Activated gamma-delta T cell treated with Interleukin-2 at 50 U/mL for 16 hours (primary cell): ENCODE results near the gene NUP50.
A peak's percentile ranks its signal among the peaks of the same experiment; 100 is the strongest.

Experiments used
- DNase-seq: peaks from one replicate; pipeline ENCODE4 v3.0.0-alpha.2; 2020

Gene NUP50

DNA sequence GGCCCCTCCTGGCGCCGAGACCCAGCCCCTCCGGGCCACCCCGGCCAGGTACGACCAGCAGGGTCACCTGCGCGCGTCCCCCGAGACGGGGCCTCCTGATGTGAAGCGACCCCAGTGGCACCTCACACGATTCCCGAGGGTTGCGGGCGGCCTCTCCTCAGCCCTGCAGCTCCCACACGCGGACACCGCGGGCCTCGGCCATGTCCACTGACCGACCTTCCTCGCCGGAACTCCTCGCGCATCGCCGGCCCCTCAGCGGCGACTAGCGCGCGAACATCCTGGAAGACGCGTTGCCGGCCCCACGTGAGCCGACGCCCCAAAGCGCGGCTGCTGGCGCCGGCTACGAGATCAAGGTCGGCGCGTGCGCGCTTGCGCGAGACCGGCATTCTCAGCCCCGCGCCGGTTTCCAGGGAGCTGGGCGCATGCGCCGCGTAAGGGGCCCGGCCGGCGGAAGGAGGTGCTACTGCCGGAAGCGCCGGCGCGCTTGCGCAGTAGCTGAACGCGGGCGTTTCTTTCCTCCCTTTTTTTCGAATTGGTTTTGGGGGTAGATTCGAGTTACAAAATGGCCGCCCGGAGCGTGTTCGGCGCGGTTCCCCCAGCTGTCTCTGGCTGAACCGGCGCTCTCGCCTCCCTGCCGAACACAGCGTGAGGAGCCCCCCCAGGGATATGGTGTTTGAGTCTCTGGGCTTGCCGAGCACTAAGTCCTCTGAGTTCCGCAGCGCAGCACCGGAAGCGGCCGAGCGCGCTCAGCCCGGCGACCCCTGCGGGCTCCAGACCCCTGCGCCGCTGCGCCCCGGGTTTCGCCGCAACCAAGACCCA lies at the start of gene NUP50:
Gene NUP50 (plus strand): TSS at position 475 of the 819 bp plus-strand sequence. CDS start 4,253 bp downstream, outside the sequence.
- peak; percentile 96 for DNase-seq

GRCh38 chr22:45120440-45120839 lies 43.3 kb upstream of the NUP50 start:
- no peak for DNase-seq

DNA sequence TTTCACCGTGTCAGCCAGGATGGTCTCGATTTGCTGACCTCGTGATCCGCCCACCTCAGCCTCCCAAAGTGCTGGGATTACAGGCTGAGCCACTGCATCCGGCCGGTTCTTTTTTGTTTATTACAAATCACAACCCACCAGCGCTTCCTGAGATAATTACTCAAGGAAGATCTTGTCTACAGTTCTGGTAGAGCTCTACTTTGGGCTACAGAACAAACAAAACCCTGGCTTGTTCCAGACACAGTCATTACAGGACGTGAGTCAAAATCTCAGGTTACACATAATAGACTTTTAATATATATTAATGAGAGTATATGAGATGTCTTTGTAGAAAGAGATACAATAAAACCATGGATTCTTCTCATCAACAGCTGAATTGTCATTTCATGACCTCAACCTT lies 42.8 kb upstream of the NUP50 start:
- no peak for DNase-seq

DNA sequence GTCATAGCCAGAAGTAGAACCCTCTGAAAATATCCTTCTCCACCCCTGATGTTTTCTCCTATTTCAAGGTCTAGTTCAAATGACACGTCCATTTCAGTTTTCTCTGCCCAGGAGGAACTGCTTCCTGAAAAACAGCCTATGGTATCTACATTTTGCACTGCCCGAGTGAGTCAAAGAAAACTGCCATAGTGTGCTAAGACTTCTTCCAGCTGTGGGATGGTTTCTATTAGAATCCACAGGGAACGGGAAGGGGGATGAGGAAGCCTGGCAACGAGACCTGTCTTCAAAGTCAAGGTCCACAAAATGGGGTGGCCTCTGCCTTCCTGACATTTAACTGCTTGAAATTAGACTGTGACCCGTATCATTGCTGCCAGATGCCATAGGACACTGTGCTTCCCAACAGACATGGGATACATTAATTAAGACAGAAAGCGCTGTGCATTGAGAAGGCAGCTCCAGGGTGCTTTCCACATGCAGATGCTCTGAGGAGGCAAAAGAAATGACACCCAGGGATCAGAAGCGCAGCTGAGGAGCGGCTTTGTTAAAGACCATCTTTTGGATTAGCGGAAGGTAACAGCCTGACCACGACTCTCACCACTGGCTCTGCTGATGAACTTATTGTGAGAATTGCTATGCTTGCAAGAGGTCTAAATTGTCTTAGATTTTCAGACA lies 39.4 kb upstream of the NUP50 start:
- DNase-seq, result no peak

DNA sequence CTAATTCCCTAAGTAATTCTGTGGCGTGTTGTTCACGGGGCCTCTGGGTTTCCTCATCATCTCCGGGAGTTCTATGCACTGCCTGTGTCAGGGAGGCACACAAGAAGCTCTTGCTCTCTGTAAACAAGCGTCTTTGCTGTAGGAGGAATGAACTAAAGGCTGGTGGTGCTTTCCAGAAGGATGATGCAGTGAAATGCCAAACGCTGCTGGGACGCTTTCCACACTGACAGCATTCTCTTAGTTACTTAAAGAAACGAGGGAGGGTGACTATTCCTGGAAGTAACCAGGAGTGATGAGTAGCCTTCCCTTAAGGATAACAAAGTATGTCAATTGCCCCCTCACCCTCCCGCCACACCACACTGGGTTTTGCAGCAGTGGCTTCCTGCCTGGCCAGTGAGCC lies 38.5 kb upstream of the NUP50 start:
- DNase-seq, result no peak

GRCh38 chr22:45127866-45128265 lies 35.9 kb upstream of the NUP50 start:
- DNase-seq, result no peak

DNA sequence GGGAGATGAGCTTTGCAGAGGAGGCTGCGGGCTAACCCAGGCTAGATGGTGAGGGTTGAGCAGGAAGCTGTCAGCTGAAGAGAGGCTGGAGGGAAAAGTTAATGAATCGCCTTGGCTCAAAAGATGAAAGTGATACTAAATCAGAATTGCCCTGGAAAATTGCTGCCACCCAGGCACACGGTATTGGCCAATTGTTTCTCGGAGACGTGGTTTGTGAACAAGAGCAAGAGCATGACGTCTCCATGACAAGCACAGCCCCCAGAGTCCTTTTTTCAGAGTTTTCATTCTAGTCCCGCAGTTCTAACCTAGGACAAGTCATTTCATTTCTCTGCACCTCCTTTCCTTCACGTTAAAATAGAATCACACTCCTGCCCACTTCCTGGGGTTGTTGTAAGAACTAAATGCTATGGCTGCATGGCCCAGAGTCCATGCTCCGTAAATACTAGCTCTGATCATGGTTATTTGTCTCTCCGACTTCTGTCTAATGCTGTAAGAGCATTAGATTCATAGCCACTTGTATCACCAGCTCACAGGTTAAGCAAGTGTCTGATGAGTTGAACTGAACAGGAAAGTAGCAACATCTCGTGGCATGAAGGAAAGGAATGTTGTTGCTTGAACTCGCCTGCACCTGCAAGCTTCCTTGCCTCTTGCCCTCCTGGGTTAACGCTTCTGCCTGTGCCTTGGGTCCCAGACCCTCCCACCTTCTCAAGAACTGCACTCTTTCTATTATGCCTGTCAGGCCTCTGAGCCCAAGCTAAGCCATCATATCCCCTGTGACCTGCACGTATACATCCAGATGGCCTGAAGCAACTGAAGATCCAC lies 33.8 kb upstream of the NUP50 start:
- DNase-seq, result peak; percentile 7

- no peak for DNase-seq
These were observed 32.8 kb upstream of the NUP50 start for GRCh38 chr22:45130891-45131290.

DNA sequence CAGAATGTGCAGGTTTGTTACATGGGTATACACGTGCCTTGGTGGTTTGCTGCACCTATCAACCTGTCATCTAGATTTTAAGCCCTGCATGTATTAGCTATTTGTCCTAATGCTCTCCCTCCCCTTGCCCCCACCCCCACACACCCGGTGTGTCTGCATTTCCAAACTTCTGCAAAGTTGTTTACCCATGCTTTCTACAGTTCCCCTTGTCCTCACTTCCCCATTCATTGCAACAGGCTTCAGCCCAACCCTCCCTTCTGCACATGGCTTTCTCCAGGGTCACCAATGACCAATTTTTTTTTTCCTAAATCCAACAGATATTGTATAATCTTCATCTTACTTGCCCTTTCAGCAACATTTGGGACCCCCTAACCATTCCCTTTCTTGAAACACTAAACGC lies 32.0 kb upstream of the NUP50 start:
- DNase-seq, result no peak

DNA sequence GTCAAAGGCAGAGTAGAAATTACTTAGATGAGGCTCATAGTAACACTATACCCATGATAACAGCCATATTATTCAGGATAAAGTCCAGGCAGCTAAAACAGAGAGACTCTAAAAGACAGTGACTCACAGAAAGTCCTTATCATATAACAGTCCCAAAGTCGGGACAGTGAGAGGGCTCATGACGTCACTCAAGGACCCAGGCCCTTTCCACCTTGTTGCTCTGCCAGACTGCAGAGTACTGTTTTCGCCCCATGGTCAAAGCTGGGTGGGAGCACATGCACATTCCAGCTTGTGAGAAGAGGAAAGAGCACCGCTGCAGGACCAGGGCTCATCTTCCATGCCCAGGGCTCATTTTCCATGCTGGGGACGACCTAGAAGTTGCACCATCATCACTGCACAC lies 29.4 kb upstream of the NUP50 start:
- no peak for DNase-seq

- no peak for DNase-seq
These were observed 27.1 kb upstream of the NUP50 start for GRCh38 chr22:45136594-45136993.

DNA sequence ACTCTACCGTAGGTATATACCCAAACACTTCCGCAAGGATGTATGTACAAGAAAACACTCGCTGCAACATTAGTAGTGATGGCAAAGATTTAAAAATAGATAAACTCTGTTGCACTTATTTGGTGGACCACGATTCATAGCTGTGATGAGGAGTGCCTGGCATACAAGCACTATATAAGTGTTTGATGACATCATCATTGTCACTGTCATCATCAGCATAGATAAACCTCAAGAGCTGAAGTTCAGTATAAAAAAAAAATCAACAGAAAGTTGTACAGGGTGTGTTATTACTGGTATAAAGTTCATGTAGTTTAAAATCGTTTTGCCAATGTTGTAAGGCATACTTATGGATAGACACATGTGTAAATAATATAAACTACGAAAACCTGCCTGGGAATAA lies 24.0 kb upstream of the NUP50 start:
- no peak for DNase-seq

- no peak for DNase-seq
These were observed 21.3 kb upstream of the NUP50 start for GRCh38 chr22:45142376-45142775.

DNA sequence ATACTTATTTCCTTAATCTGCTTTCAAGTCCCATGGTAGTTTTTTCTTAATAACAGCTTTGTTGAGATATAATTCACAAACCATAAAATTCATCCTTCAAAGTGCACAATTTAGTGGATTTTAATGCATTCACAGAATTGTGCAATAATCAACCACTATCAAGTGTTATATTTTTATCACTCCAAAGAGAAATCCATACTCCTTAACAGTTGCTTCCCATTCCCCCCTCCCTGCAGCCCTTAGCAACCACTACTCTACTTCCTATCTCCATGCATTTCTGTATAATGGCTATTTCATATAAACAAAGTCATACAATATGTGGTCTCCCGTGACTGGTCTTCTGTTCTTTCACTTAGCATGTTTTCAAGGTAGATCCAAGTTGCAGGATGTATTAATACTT lies 18.8 kb upstream of the NUP50 start:
- DNase-seq, result no peak

DNA sequence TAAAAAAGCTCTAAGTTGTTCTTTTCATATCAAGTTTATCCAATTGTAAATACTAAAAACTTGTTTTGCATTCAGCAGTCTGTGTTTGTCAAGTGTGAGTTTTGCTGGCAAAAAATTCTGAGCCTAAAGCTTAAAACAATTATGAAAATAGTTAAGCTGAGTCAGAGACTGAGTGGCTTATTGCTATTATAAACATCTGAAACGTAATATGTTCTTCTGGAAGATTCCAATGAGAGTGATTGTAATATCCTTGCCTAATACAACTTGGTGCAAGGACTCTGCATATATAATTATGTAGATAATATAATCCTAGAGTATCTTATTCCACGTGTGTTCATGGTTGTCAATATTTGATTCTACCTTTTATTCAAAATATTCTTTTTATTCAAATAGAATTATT lies 14.1 kb upstream of the NUP50 start:
- no peak for DNase-seq

- no peak for DNase-seq
These were observed 13.6 kb upstream of the NUP50 start for GRCh38 chr22:45150139-45150538.

DNA sequence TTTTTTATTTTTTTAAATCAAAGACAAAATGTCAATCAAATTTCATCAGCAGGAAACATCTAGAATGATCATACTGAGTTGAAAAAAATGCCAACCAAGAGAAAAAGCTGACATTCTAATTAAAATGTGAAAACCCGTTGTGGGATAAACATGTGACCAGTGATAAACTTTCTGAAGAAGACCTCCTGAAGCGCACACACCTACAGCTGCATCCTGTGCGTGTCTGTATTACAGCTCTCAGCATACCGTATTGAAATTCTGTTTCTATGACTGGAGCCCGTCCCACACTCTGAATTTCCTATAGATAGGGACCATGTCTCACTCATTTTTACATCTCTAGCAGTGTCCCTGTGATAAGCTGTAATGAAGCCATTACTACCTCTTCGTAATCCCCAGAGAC lies 12.2 kb upstream of the NUP50 start:
- no peak for DNase-seq

DNA sequence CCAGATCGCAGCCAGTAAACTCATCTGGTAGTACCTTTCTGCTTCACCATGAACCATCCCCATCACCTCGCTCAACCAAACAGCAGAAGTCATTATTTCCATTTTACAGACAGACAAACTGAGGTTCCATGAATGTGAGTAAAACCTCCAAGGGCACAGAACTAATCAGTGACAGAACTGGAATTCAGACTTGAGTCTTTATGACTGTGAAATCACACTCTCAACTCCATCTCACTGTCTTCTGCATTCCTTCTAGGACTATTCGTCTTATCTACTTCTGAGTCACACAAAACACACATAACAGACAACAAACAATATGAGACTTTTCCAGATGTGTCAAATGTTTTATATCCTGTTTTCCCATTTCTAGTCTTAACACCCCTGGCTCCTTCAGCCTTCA lies 9.3 kb upstream of the NUP50 start:
- no peak for DNase-seq

- DNase-seq, result no peak
These were observed 8.5 kb upstream of the NUP50 start for GRCh38 chr22:45155050-45155840.

- DNase-seq, result no peak
These were observed 5.8 kb upstream of the NUP50 start for GRCh38 chr22:45157907-45158306.

GRCh38 chr22:45159652-45160462 lies 3.9 kb upstream of the NUP50 start:
- no peak for DNase-seq

- DNase-seq, result no peak
These were observed 1.2 kb upstream of the NUP50 start for GRCh38 chr22:45162531-45162930.
